GM21786 (cell line): ENCODE results near the gene PRUNE2.
A peak's percentile ranks its signal among the peaks of the same experiment; 100 is the strongest.

Source experiments
- ATAC-seq: cut with Tn5 transposase; IDR thresholded peaks from one replicate; pipeline ENCODE4 v1.9.1; 2021; ENCODE audit not compliant: unreplicated experiment

Gene PRUNE2

GRCh38 chr9:76585487-76586389, 320.2 kb downstream of the PRUNE2 start:
- ATAC-seq = no peak

- ATAC-seq = no peak
These were observed 322.7 kb downstream of the PRUNE2 start for GRCh38 chr9:76583256-76583655.

GRCh38 chr9:76581731-76582130, 324.2 kb downstream of the PRUNE2 start:
- no peak for ATAC-seq

- ATAC-seq = no peak
These were observed 325.1 kb downstream of the PRUNE2 start for GRCh38 chr9:76580820-76581219.

- ATAC-seq = no peak
These were observed 325.7 kb downstream of the PRUNE2 start for GRCh38 chr9:76580188-76580587.

- ATAC-seq = peak; percentile 71
These were observed 329.6 kb downstream of the PRUNE2 start for GRCh38 chr9:76576344-76576743.

GRCh38 chr9:76575761-76576160, 330.2 kb downstream of the PRUNE2 start:
- no peak for ATAC-seq

GRCh38 chr9:76573905-76574760, 331.8 kb downstream of the PRUNE2 start:
- no peak for ATAC-seq

- ATAC-seq = no peak
These were observed 332.5 kb downstream of the PRUNE2 start for GRCh38 chr9:76573408-76573807.

- ATAC-seq = no peak
These were observed 333.8 kb downstream of the PRUNE2 start for GRCh38 chr9:76572151-76572550.

- ATAC-seq = no peak
These were observed 334.2 kb downstream of the PRUNE2 start for GRCh38 chr9:76571743-76572146.

GRCh38 chr9:76571288-76571687, 334.6 kb downstream of the PRUNE2 start:
- peak; percentile 87 for ATAC-seq

- ATAC-seq = no peak
These were observed 335.1 kb downstream of the PRUNE2 start for GRCh38 chr9:76570826-76571225.

- ATAC-seq = no peak
These were observed 338.8 kb downstream of the PRUNE2 start for GRCh38 chr9:76567086-76567485.

GRCh38 chr9:76564297-76564696, 341.6 kb downstream of the PRUNE2 start:
- ATAC-seq = no peak

GRCh38 chr9:76562511-76562911, 343.4 kb downstream of the PRUNE2 start:
- peak; percentile 88 for ATAC-seq

GRCh38 chr9:76561900-76562299, 344.0 kb downstream of the PRUNE2 start:
- peak; percentile 30 for ATAC-seq
